Forelimb muscle (tissue), 1 donor: ENCODE results near the gene EPAS1. TPM values are rescaled to one million over a fixed set of nuclear protein-coding genes. Genes with fewer than 3 reads are reported as not detected.
"Not testable (repeated sequence)": the region's sequence is repeated elsewhere in the genome, so short reads cannot be mapped to it uniquely, and the experiment has no call there.

ENCODE experiments used
- DNase-seq: peaks from one replicate; pipeline ENCODE4 v3.0.0-alpha.2; 2013; ENCODE audit warnings: low read depth
- polyA plus RNA-seq: library from polyadenylated mRNA; unstranded; fragments of 120-200 nt; gene quantifications from one replicate; pipeline ENCODE4 v1.2.1, GENCODE V29; 2013; ENCODE audit not compliant: insufficient read length

The EPAS1 gene
- polyA plus RNA-seq, 1 donor, result 29.6 TPM

- no peak for DNase-seq
Measured at GRCh38 chr2:46382331-46383112, 85.3 kb downstream of the EPAS1 start.

GRCh38 chr2:46383113-46383395, 85.8 kb downstream of the EPAS1 start:
- DNase-seq, result no peak

GRCh38 chr2:46383784-46384456, 86.7 kb downstream of the EPAS1 start:
- DNase-seq, result no peak

- no peak for DNase-seq
Measured at GRCh38 chr2:46384457-46384815, 87.2 kb downstream of the EPAS1 start.

- DNase-seq, result no peak
Measured at GRCh38 chr2:46385786-46386577, 88.8 kb downstream of the EPAS1 start.

GRCh38 chr2:46386763-46387162, 89.6 kb downstream of the EPAS1 start:
- no peak for DNase-seq

GRCh38 chr2:46387292-46387691, 90.1 kb downstream of the EPAS1 start:
- DNase-seq, result no peak

- DNase-seq, result no peak
Measured at GRCh38 chr2:46387886-46388515, 90.8 kb downstream of the EPAS1 start.

GRCh38 chr2:46388881-46389280, 91.7 kb downstream of the EPAS1 start:
- no peak for DNase-seq

GRCh38 chr2:46389417-46389916, 92.3 kb downstream of the EPAS1 start:
- DNase-seq, result no peak

GRCh38 chr2:46390036-46390435, 92.8 kb downstream of the EPAS1 start:
- no peak for DNase-seq

GRCh38 chr2:46390901-46391395, 93.7 kb downstream of the EPAS1 start:
- DNase-seq, result no peak

GRCh38 chr2:46392561-46393346, 95.5 kb downstream of the EPAS1 start:
- no peak for DNase-seq

GRCh38 chr2:46393347-46393820, 96.2 kb downstream of the EPAS1 start:
- DNase-seq, result no peak

GRCh38 chr2:46393865-46394264, 96.7 kb downstream of the EPAS1 start:
- DNase-seq, result no peak

- DNase-seq, result no peak
Measured at GRCh38 chr2:46394649-46395510, 97.7 kb downstream of the EPAS1 start.

- not testable (repeated sequence) for DNase-seq
Measured at GRCh38 chr2:46395730-46396129, 98.5 kb downstream of the EPAS1 start.

- DNase-seq, result no peak
Measured at GRCh38 chr2:46400016-46400415, 102.8 kb downstream of the EPAS1 start.

- no peak for DNase-seq
Measured at GRCh38 chr2:46402874-46403273, 105.7 kb downstream of the EPAS1 start.

GRCh38 chr2:46404181-46404759, 107.1 kb downstream of the EPAS1 start:
- DNase-seq, result no peak
